Stimulated activated CD4-positive, alpha-beta T cell treated with anti-CD3 and anti-CD28 coated beads, Interleukin-15, amount 100 ng/mL, for 1 hour (primary cell): ENCODE measurements around the gene KCNK3.

Experiments used
- DNase-seq, 2 donors: peaks; one replicate each; pipeline ENCODE4 v3.0.0-alpha.2; 2020; ENCODE audit warnings: low read depth in 1 of 2, low spot score in 1 of 2

The KCNK3 gene

DNA sequence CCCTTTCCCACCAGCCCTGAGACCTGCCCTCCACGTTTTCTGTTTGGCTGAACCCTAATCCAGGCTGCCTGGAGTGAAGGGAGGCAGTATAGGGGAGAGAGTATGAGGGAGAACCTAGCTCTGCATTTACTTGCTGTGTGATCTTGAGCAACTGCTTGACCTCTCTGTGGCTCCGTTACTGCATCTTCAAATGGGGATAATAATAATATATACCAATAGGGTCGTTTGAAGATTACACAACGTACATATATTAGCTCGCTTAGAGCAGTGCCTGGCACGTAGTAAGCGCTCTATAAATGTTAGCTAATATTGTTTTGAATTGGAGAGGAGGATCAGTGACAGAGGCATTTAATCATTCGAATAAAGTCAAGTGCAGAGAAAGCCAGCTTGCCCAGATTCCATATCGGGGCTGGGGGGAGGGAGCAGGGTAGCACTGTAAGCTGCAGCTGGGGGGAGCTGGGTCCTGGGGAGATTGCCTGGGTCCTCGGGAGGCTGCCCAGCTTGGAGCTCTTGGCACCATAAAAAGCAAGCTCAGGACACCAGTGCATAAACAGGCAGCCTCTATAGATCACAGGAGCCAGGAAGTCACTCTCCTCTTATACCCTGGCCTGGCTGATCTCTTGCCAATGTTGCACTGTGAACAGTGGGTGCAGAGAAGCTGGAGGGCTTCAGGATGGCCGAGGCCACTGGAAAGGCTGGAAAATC, 19.1 kb downstream of the KCNK3 start:
- no peak for DNase-seq

DNA sequence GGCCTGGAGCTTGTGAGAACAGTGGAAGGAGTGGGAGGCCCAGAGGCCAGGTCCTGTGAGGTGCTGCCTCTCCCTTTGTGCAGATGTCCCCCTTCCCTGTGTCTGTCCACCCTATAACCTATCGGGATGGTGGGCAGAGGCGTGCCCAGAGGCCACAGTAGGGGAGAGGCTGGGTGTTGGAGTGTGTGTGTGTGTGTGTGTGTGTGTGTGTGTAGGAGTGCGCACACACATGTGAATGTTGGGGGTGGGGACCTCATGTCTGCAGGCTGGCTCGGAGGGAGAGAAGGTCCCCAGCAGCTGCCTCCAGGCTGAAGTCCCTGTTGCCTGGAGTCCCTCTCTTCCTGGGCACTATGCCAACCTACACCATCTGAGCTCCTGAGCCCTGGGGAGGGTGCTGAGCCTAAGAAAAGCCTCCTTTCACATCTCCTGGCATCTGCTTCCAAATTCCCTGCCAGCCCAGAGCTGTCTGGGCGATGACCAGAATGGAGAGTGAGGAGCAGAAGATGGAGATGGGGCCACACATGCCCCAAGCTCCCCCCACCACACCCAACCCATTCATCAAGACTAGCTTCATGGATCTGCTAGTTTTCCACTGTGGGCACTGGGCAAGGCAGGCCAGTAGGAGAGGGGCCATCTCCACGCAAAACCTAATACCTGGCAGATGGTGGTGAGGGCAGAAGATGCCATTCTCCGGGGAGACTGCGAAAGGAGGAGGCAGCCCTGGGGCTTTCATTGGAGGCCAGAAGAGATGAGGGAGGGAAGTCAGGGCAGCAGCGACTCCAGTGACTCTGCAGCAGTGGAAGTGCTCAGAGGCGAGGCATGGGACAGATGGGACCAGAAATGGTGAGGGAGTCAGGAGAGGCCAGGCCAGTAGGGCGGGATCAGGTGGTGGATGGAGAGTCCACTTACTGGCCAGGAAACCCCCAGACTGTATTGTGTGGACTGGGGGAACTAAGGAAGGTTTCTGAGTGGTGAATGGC, 20.3 kb downstream of the KCNK3 start:
- no peak for DNase-seq

DNA sequence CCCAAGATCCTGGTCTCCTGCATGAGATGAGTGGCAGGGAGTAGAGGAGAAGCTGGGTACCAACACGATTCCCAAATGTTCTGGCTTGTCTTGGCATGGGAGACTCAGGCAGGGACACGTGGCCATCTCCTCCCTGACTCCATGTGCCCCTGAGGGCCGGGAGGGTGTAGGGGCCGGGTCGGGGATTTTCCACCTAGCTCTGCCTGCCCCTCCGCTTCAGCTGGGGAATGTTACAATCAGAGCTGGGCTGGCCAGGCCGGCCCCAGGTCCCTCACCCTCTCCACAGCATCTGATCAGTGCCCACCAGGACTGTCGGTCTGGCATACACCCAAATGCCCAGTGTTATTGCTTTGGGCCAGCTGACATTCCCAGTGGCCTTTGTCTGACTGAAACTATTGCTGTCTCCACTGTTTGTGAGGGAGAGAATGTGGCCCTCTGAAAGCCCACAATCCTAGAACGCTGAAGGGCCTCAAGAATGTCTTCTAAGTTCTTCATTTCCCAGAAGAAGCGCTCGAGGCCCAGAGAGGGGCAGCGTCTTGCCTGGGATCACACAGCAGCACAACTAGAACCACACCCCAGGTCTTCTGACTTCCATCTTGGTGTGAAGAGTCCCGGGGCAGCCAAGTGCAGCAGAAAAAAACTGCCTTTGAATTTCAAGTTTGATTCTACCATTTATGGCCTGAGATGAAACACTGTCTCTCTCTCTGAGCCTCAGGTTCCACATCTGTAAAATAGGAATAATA, 23.2 kb downstream of the KCNK3 start:
- DNase-seq = no peak

DNA sequence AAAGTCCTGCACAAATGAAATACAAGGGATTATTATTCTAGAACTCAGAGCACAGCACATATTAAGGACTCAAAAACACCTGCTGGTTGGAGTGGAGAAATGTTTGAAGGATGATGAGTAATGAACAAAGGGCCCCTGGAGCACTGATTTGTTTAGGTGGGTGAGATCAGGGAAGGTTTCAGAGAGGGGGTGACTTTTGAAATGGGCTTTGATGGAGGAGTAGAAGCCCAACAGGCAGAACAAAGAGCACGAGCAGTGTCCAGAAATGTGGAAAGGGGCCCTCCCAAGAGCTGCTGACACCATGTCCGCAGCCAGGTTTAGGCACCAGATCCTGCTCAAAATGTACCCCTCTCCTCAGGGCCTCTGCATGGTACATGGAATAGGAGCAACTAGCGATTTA, 23.8 kb downstream of the KCNK3 start:
- no peak for DNase-seq

DNA sequence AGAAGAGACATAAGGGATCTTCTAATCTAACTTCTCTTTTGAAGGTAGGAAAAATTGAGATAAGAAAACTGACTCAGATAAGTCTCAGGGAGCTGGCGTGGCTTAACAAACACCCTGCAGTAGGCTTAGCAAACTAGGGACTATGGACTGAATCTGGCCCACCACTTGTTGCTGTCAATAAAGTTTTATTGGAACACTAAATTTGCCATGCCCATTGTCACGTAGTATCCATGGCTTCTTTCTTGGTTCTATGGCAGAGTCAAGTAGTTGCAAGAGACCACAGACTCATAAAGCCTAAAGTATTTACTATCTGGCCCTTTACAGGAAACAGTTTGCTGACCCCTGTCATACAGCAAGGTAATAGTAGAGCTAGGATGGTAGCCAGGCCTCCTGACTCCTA, 24.2 kb downstream of the KCNK3 start:
- no peak for DNase-seq

DNA sequence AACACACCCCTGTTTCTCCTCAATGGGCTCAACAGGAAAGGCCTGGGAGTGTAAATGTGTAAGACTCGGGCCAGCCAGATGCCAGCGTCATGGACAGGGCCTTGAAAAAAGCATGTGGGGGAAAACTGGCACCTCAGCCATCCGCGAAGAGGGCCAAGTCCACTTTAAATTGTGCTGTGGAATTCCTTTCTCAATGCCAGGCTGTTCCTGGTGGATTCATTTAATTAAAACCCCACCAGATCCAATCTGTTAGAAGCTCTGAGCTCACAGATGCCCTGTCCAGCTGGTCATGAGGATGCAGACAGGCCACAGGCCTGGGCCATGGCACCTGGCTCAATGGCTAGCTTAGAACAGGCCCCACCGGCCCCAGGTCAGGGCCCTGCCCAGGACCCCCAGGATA, 24.8 kb downstream of the KCNK3 start:
- no peak for DNase-seq

DNA sequence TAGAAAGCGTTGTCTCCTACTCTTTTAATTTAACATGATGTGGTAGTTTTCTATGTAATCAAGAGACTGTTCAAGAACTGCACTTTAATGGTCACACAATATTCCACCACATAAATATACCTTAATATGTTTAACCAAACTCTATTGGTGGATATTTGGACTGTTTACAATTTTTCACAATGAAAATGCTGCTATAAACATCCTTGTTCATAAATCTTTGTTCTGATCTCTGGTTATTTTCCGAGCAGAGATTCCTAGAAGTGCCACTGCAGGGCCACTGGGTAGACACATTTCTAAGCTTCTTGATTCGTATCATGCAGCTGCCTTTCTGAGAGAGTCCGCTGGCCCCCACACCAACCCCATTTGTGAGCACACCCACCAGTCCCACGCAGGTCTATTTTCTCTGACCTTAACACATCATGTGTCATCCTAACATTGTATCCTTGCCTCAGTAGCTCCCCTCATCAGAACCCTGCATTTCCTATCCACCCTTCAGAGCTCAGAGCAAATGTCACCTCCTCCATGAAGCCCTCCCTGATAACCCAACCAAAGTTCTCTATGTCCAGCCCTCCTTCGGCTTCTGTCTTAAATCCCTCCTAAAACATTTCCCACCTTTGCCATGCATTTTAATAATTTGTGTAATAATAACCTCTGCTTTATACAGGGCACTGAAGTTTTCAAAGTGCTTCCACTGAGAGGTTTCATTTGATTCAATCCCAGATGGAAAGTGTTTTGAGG, 26.6 kb downstream of the KCNK3 start:
- DNase-seq = no peak

DNA sequence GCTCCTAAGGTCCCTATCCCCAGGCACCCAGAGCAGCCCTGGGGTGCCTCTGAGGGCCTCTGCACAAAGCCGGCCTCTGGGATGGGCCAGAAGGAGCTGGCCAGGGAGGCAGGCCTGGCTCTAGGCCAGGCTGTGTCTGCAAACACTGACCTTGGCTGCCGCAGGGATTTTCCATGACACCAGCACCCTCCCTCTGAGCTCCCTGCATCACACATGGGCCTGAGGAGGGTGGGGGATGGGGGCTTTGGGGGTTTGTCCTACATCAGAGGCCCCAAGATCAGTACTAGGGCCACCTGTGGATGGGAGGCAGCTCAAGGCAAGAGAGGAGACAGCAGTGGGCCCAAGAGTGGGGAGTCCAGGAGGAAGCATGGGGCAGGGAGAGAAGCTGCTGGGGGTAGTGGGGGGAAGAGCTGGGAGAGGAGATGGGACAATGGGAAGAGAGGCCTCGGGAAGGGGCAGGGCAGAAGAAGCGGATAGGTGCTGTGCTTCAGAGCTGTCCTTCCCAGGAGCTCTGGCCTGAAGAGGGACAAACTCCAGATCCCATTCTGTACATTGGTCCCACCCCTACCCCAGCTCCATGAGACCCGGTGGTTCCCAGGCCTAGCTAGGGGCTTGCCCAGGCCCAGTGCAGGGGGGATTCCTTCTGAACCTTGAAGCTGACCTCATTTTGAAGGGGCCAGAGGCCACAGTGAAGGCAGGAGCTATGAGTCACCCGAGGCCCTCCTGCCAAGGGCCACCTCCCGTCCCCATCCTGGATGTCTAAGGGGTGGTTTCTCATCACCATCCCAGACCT, 28.0 kb downstream of the KCNK3 start:
- DNase-seq = no peak

DNA sequence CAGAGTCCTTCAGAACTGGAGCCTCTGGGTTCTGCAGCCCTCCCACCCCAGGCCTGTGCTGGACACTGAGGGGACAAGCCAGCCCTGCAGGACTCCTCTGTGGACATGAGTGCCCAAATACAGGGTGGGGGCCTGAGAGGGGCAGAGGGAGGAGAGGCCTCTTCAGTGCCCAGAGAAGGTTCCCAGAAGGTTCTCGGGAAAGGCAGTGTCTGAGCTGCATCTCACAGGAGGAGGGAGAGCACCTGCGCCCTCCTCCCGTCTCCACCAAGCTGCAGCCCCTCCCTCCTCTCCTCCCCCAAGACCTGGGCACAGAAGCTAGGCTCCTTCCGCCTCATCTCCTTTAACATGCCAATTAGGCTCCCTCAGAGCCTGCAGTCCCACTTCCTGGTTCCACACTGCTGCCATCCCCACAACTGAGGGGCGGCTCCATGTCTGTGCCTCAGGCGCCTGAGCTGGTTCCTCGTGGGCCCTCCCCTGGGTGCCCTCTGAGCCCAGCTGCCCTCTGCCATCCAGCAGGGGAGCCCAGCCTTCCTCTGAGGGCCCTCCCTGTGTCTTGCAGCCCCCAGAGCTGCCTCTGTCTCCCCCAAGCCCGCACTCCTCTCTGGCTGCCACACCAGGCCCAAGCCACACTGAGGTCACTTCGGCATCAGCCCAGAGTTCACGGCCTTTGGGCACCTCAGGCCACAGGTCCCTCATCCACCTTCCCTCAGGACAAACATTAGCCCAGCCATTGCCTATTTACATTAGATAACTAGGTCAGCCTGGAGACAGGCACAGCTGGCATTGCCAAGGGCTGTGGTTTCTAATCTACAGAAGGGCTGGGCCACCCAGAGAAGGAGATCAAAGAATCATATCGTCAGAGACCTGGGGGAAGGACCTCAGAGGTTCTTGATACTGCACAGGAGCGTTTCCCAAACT, 28.9 kb downstream of the KCNK3 start:
- no peak for DNase-seq

DNA sequence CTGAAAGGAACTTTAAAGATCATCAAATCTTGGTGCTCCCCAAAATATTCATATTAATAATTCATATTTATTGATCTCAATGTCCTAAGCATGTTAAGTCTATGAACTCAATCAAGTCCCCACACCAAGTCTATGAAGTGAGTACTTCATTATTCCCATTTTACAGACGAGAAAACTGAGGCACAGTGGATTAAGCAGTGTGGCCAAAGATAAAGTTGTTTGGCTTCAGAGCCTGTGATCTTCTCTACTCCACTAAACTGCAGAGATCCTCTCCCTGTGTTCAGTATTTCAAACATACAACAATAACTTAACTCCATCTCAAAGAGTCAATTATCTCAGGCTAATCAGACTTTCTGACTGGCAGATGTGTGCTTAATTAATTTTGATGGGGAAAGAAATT, 29.8 kb downstream of the KCNK3 start:
- no peak for DNase-seq

DNA sequence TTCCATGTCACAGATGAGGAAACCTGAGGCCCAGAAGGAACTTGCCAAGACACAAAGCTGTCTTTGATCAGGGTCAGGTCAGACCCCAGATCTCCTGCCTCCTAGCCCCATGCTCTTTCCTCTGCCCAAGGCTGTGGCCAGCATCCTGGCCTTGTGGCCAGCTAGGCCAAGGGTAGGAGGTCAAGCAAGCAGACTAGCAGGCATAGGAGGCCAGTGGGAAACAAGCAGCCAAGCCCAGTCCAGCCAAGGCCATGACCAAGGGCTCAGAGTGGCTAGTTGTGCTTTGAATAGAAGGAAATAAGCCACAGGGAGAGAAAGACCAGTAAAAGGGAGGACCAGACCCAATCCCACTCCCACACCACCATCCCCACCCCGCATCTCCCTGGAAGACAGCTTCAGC, 30.4 kb downstream of the KCNK3 start:
- no peak for DNase-seq

DNA sequence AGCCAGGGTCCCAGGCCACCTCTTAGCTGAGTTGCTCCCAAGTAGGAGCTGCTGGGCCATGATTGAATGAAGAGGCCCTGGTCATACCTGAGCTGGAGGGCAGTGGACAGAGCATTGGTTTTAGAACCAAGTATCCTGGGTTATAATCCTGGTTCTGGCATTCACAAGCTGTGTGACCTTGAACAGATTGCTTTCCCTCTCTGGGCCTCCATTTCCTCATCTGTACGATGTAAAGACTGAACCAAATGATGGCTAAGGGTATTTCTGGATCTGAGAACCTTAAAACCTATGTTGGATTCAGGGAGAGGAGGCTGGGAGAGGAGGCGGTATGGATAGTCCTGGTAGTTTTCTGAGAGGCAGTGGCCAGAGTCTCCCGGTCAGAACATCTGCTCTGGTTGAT, 31.0 kb downstream of the KCNK3 start:
- no peak for DNase-seq

DNA sequence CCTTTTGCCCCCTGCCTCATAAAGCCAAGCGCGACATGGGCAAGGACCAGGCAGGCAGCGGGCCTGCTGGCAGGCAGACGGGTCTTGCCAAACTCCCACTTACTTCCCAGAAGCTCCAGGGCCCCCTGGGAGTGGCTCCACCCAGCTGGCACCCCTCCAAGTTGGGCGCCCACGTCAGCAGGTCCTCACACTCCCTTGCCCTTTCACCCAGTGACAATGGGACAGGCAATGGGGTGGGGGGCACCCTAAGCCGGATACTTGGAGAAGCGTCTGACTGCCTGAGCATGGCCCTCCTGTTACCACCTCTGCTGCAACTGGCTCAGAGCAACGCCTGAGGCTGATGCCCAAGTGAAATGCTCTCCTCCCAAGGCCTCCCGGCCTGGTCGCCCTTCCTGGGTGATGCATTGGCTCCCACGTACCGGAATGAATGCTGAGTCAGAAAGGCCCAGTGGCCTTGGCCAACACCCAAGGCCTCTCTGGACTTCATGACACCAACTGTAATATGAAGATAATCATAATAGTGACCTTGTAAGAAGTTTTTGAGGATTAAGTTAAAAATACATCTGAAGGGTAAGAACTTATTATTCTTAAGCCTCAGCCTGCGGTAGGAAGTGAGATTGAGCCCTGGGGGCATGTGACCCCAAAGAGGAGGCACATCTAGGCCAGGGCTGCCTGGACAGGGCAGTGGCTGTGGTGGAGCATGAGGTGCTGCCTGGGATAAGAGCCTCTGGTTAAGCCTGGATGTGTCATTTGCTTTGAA, 31.6 kb downstream of the KCNK3 start:
- no peak for DNase-seq

DNA sequence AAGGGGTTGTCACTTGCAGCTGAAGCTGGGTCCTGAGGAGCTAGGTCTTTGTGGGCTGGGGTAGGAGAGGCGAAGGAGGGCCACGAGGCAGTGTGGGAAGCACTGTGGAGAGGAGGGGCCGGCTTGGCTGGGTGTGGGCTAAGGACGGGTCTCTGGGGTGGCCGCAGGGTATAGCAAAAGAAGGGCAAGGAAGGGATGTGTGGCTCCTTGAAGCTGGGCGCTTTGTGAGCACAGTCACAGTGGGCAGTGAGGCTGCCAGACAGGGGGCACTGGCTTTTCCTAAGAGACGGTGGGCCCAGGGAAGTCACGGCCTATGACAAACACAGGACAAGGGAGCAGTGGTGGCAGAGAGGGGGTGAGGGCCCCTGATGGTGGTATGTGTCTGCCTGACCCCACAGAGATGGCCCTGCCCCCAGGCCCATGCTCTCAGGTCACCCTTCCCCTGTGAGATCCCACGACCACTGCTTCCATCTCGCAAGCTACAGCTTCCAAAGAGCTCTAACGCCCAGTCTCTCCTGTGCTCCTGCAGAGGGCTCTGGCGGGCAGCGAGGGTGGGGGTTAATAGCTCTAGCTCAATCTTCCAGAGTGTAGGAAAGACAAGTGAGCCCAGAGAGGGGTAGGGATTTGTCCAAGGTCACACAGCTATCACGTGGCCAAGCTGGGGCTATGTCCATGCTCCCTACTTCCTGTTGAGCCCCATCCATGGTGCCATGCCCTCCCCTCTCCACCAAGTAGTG, 32.4 kb downstream of the KCNK3 start:
- DNase-seq = no peak

DNA sequence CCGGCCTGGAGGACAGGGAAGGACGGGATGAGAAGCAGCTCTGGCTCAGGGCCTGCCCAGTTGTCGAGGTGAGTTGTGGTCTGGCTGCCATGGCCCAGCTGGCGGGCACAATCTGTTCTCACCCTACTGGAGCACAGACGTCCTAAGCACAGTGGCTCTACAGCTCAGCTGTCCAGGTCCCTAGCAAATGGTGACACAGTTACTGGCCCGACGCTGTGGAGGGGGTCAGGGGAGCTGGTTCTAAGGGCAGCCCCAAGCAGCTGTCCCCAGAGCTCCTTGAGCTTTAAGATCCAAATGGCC, 32.9 kb downstream of the KCNK3 start:
- no peak for DNase-seq

DNA sequence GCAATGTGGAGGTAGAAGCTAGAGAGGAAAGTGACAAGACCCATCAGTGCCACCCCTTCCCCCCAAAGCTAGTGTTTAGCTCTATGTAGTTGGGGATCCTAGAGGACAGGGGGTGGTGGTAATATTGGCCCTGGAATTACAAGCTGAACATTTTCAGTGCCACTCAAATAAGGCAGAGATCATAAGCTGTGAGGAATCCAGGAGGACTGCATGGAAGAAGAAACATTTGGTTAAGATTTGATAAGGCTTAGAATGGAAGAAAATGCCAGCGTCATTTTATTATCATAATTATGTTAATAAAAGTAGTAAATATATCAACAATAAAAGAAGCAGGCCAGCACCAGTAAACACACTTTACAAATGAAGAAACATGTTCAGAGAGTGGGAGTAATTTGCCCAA, 33.7 kb downstream of the KCNK3 start:
- no peak for DNase-seq

DNA sequence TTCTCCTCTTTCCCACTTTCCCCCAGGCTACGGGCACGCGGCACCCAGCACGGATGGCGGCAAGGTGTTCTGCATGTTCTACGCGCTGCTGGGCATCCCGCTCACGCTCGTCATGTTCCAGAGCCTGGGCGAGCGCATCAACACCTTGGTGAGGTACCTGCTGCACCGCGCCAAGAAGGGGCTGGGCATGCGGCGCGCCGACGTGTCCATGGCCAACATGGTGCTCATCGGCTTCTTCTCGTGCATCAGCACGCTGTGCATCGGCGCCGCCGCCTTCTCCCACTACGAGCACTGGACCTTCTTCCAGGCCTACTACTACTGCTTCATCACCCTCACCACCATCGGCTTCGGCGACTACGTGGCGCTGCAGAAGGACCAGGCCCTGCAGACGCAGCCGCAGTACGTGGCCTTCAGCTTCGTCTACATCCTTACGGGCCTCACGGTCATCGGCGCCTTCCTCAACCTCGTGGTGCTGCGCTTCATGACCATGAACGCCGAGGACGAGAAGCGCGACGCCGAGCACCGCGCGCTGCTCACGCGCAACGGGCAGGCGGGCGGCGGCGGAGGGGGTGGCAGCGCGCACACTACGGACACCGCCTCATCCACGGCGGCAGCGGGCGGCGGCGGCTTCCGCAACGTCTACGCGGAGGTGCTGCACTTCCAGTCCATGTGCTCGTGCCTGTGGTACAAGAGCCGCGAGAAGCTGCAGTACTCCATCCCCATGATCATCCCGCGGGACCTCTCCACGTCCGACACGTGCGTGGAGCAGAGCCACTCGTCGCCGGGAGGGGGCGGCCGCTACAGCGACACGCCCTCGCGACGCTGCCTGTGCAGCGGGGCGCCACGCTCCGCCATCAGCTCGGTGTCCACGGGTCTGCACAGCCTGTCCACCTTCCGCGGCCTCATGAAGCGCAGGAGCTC, 35.4 kb downstream of the KCNK3 start:
- no peak for DNase-seq
